PFSK-1 (cell line): ENCODE measurements around the gene TAGAP.

Experiments
- POLR2AphosphoS5 ChIP-seq: IDR thresholded peaks from 2 replicates; pipeline ENCODE4 v1.6.1; 2012; ENCODE audit warnings: low read depth, mild to moderate bottlenecking, control low read depth, low read length, moderate library complexity
- TAF1 ChIP-seq: IDR thresholded peaks from 2 replicates; pipeline ENCODE4 v1.6.1; 2012; ENCODE audit warnings: low read length, control low read depth, borderline replicate concordance; ENCODE audit not compliant: insufficient read depth

DNA sequence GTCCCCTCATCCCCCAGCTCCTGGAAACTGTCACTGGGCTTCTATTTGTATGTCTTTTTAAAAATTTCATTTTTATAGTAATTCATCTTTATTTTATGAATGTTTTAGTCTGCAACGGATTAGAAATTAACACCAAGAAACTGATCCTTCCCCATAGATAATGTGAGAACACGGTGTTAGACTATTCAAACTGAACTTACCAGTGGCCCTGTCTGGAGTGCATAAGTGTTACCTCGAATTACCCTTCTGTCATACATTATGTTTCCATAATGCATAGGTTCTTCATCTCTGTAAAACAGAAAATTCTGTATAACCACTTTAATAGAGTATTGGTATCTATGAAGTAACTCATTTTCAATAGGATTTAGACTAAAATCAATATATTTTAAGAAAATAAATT lies 51.2 kb downstream of the TAGAP start:
- TF ChIP-seq POLR2AphosphoS5 (no peak), TAF1 (no peak)
